Stimulated activated memory B cell treated with anti-CD40 and anti-IgM and Interleukin-4, amounts not matched to agents 10 μg/mL and 1 μg/mL and 100 μg/mL, for 72 hours (primary cell): Measurements from ENCODE around the gene SREBF1.
A peak's percentile ranks its signal among the peaks of the same experiment; 100 is the strongest.

Source experiments
- ATAC-seq: fragments of 150-1000 bp; cut with Tn5 transposase; 2 replicates; pipeline ENCODE4 v1.10.0; 2021
- H3K27ac Mint-ChIP-seq: one replicate; pipeline ENCODE4 v1.8.0; 2022; ENCODE audit warnings: mild to moderate bottlenecking, mixed read lengths
- H3K27me3 Mint-ChIP-seq: one replicate; pipeline ENCODE4 v1.8.0; 2022; ENCODE audit warnings: mixed read lengths
- H3K36me3 Mint-ChIP-seq: one replicate; pipeline ENCODE4 v1.8.0; 2022; ENCODE audit warnings: mixed read lengths
- H3K4me1 Mint-ChIP-seq: one replicate; pipeline ENCODE4 v1.8.0; 2022; ENCODE audit warnings: mixed read lengths
- H3K4me3 Mint-ChIP-seq: one replicate; pipeline ENCODE4 v1.8.0; 2022; ENCODE audit warnings: mild to moderate bottlenecking, moderate library complexity, mixed read lengths
- H3K9me3 Mint-ChIP-seq: one replicate; pipeline ENCODE4 v1.8.0; 2022; ENCODE audit warnings: mixed read lengths

SREBF1 gene

GRCh38 chr17:17781591-17782496 lies 54.9 kb downstream of the SREBF1 start:
- H3K9me3 Mint-ChIP-seq = no peaks in the 10 kb centered on the region
- peaks cover 42% of the 10 kb centered on the region for H3K4me1 Mint-ChIP-seq
- no peak overlapping the region for H3K27ac Mint-ChIP-seq
- no peaks in the 10 kb centered on the region for H3K36me3 Mint-ChIP-seq
- peak; percentile 25 for ATAC-seq
- H3K4me3 Mint-ChIP-seq = peak overlapping the region; percentile 73
- H3K27me3 Mint-ChIP-seq = peaks cover 10% of the 10 kb centered on the region

- H3K9me3 Mint-ChIP-seq = no peaks in the 10 kb centered on the region
- peaks cover 10% of the 10 kb centered on the region for H3K27me3 Mint-ChIP-seq
- no peak overlapping the region for H3K27ac Mint-ChIP-seq
- no peaks in the 10 kb centered on the region for H3K36me3 Mint-ChIP-seq
- peak overlapping the region; percentile 33 for H3K4me3 Mint-ChIP-seq
- ATAC-seq = no peak
- peaks cover 42% of the 10 kb centered on the region for H3K4me1 Mint-ChIP-seq
These were observed 55.7 kb downstream of the SREBF1 start for GRCh38 chr17:17780922-17781590.

- ATAC-seq = no peak
- peaks cover 24% of the 10 kb centered on the region for H3K4me1 Mint-ChIP-seq
- no peak overlapping the region for H3K4me3 Mint-ChIP-seq
- no peak overlapping the region for H3K27ac Mint-ChIP-seq
- no peaks in the 10 kb centered on the region for H3K36me3 Mint-ChIP-seq
- no peaks in the 10 kb centered on the region for H3K9me3 Mint-ChIP-seq
- H3K27me3 Mint-ChIP-seq = peaks cover 10% of the 10 kb centered on the region
These were observed 57.7 kb downstream of the SREBF1 start for GRCh38 chr17:17779015-17779611.

- no peak overlapping the region for H3K27ac Mint-ChIP-seq
- H3K9me3 Mint-ChIP-seq = no peaks in the 10 kb centered on the region
- H3K27me3 Mint-ChIP-seq = peaks cover 10% of the 10 kb centered on the region
- peaks cover 18% of the 10 kb centered on the region for H3K4me1 Mint-ChIP-seq
- no peaks in the 10 kb centered on the region for H3K36me3 Mint-ChIP-seq
- no peak overlapping the region for H3K4me3 Mint-ChIP-seq
- ATAC-seq = no peak
These were observed 58.3 kb downstream of the SREBF1 start for GRCh38 chr17:17778308-17779014.

GRCh38 chr17:17776889-17777288 lies 59.9 kb downstream of the SREBF1 start:
- Mint-ChIP-seq H3K9me3 (no peaks in the 10 kb centered on the region), H3K4me3 (no peak overlapping the region), H3K27me3 (peaks cover 10% of the 10 kb centered on the region), H3K36me3 (no peaks in the 10 kb centered on the region), H3K4me1 (peaks cover 29% of the 10 kb centered on the region), H3K27ac (no peak overlapping the region)
- ATAC-seq = no peak

- Mint-ChIP-seq H3K27me3 (no peaks in the 10 kb centered on the region), H3K36me3 (no peaks in the 10 kb centered on the region), H3K9me3 (no peaks in the 10 kb centered on the region), H3K4me3 (no peak overlapping the region), H3K27ac (no peak overlapping the region), H3K4me1 (peaks cover 16% of the 10 kb centered on the region)
- ATAC-seq = no peak
These were observed 62.5 kb downstream of the SREBF1 start for GRCh38 chr17:17774009-17774881.

- H3K9me3 Mint-ChIP-seq = no peaks in the 10 kb centered on the region
- H3K27ac Mint-ChIP-seq = no peak overlapping the region
- H3K27me3 Mint-ChIP-seq = no peaks in the 10 kb centered on the region
- no peak for ATAC-seq
- H3K36me3 Mint-ChIP-seq = no peaks in the 10 kb centered on the region
- H3K4me1 Mint-ChIP-seq = peaks cover 24% of the 10 kb centered on the region
- no peak overlapping the region for H3K4me3 Mint-ChIP-seq
These were observed 64.6 kb downstream of the SREBF1 start for GRCh38 chr17:17772231-17772630.

GRCh38 chr17:17771498-17772201 lies 65.1 kb downstream of the SREBF1 start:
- H3K27ac Mint-ChIP-seq = no peak overlapping the region
- no peak overlapping the region for H3K4me3 Mint-ChIP-seq
- no peaks in the 10 kb centered on the region for H3K9me3 Mint-ChIP-seq
- peaks cover 29% of the 10 kb centered on the region for H3K4me1 Mint-ChIP-seq
- no peak for ATAC-seq
- H3K27me3 Mint-ChIP-seq = no peaks in the 10 kb centered on the region
- H3K36me3 Mint-ChIP-seq = peaks cover under 1% of the 10 kb centered on the region

- Mint-ChIP-seq H3K4me1 (peaks cover 40% of the 10 kb centered on the region), H3K27ac (no peak overlapping the region), H3K27me3 (no peaks in the 10 kb centered on the region), H3K4me3 (no peak overlapping the region), H3K36me3 (peaks cover 5% of the 10 kb centered on the region), H3K9me3 (no peaks in the 10 kb centered on the region)
- no peak for ATAC-seq
These were observed 66.1 kb downstream of the SREBF1 start for GRCh38 chr17:17770632-17771044.

GRCh38 chr17:17769869-17770631 lies 66.7 kb downstream of the SREBF1 start:
- Mint-ChIP-seq H3K27ac (peak overlapping the region; percentile 15), H3K27me3 (no peaks in the 10 kb centered on the region), H3K9me3 (no peaks in the 10 kb centered on the region), H3K36me3 (peaks cover 5% of the 10 kb centered on the region), H3K4me3 (no peak overlapping the region), H3K4me1 (peaks cover 45% of the 10 kb centered on the region)
- no peak for ATAC-seq

GRCh38 chr17:17768424-17769088 lies 68.2 kb downstream of the SREBF1 start:
- Mint-ChIP-seq H3K27me3 (no peaks in the 10 kb centered on the region), H3K4me3 (no peak overlapping the region), H3K4me1 (peaks cover 56% of the 10 kb centered on the region), H3K36me3 (peaks cover 5% of the 10 kb centered on the region), H3K9me3 (no peaks in the 10 kb centered on the region), H3K27ac (peak overlapping the region; percentile 15)
- no peak for ATAC-seq

GRCh38 chr17:17767887-17768418 lies 68.8 kb downstream of the SREBF1 start:
- Mint-ChIP-seq H3K4me1 (peaks cover 60% of the 10 kb centered on the region), H3K36me3 (peaks cover 5% of the 10 kb centered on the region), H3K27ac (peak overlapping the region; percentile 97), H3K9me3 (no peaks in the 10 kb centered on the region), H3K27me3 (no peaks in the 10 kb centered on the region), H3K4me3 (no peak overlapping the region)
- no peak for ATAC-seq
